HG02943 (cell line): ENCODE results near the gene EMC8.
A peak's percentile ranks its signal among the peaks of the same experiment; 100 is the strongest.

Experiments
- ATAC-seq: cut with Tn5 transposase; IDR thresholded peaks from one replicate; pipeline ENCODE4 v1.9.1; 2021; ENCODE audit warnings: mild to moderate bottlenecking, low read depth, moderate library complexity; ENCODE audit not compliant: unreplicated experiment

The EMC8 gene

DNA sequence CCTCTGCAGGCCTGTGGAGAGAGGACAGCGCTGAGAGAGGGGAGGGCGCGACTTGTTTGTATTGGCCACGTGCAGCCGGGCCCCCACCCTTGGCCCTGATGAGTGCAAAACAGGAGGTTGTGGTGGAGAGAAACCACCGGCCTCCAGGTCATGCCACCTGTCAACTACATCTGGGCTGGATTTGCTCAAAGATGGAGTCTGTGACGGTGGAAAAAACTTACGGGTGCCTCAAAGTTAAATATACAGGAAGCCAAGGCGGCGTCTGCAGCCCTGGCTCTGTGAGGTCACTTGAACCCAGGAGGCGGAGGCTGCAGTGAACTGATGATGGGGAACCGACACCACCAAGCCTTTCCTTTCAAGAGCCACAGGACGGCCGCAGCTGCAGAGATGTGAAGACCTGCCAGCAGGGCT lies 64.1 kb downstream of the EMC8 start:
- peak; percentile 81 for ATAC-seq

DNA sequence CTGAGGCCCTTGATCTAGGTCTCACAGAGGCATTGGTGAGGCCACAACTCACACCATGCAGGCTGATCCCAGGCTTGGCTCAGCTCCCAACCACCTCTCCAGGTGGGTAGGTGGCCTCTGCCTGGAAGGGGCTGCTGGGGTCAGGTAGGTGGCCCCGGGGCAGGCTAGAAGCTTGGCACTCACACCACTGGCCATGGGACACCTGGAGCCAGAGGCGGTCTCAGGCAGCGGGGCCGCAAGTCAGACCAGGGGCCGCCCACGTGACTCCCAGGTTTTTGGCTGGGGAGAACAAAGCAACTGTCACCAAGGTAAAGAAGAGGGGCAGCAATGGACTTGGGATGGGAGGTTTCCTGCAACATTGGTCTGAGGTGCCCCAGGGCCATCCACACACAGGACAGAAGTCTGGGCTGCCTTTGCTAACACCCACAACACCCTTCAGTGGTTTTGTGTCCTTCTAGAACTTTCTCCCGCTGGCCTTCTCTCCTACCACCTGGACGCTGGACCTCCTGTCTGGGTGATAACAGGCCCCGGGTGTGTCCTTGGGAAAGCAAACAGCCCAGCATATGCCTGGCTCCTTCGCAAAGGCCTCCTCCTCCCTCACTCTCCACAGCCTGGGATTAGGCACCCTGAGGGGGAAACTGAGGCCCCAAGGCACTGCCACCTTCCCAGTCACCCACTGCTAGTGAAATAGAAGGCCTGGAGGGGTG lies 64.9 kb downstream of the EMC8 start:
- ATAC-seq, result no peak

DNA sequence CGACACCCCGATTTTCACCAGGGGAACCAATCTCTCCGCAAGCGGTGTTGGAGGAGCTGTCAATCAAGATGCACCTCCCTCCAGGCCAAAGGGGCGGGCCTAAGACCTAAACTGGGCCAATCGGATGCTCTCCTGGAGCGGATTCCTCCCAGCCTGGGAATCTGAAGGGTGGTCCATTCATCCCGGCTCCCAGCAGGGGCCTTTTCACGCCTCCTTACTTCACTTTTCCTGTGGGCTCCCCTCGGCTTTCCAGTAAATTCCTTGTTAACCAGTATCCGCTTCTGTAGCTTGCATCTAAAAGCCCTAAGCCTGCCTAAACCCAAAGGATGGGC lies 65.5 kb downstream of the EMC8 start:
- no peak for ATAC-seq

DNA sequence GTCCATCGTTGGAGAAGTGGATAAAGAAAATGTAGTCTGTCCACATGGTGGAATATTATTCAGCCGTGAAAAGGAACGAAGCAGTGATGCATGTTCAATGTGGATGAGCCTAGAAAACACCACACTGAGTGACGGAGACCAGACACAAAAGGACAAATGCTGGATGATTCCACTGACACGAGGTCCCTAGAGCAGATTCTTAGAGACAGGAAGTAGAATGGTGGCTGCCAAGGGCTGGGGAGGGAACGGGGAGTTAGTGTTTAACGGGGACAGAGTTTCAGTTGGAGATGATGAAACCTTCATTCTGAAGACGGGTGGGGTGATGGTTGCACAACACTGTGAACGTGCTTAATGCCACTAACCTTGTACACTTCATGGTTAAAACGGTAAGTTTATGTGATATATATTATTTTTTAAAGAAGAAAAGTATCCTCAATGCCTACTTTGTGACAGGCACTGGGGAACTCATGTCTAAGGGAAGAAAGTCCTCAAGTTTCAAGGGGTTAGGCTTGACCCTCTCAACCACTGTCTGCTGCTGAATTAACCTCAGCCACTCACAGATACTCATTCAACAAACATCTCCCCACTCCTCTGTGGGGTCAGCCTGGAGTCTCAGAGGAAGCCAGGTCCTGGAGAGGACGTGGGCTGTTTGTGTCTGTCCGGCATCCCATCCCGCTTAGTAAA lies 66.0 kb downstream of the EMC8 start:
- ATAC-seq, result no peak

DNA sequence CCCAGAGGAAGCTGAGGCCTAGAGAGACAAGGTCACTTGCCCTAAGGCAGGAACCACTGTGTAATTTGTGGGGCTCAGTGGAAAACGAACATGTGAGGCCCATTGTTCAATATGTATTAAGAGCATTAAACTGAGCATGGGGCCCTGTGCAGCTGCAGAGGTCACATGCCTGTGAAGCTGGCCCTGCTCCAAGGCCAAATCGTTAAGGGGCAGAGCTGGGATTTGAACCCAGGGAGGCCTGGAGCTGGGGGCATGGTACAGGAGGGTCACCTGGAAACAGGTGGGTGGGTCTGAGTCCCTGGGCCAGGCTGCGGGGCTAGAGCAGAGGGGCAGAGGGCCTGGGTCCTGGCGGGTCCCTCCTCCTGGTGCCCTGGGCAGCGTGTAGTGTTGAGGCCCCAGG lies 68.2 kb downstream of the EMC8 start:
- ATAC-seq, result no peak

DNA sequence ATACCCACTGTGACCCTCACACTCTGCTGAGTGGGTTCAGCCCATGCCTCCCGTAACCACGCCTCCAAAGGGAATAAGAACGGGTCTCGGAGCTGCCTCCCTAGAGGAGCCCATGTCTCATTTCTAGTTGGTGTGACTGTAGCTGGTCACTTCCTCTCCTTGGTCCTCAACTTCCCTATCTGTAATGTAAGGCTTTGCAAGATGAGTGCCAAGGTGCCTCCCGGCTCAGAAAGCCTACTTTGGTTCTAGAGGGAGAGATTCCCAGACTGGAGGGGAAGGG lies 69.2 kb downstream of the EMC8 start:
- no peak for ATAC-seq

DNA sequence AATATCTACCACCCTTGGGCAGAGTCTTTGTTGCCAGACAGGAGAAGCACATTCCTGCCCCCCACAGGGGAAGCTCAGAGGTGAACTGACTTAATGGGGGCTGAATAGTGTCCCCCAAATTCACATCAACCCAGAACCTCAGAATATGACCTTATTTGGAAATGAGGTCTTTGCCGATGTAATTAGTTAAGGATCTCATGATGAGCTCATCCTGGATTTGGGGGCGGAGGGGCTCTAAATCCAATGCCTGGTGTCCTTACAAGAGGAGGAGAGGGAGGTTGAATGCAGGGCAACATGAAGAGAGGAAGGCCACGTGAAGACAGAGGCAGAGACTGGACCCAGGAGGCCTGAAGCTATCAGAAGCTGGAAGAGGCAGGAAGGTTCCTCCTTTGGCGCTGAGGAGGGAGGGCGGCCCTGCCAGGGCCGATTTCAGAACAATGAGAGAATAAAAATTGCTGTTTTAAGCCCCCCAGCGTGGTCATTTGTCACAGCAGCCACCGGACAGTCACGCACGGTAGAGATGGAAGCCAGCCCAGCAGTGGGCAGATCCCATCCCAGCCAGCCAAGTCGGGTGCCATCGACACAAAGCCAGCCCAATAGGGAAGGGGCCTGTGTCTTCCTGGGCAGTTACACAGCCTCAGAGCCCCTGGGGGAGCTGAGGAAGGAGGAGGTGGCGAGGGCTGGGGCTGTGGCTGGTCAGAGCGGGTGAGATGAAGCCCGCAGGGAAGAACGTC lies 69.7 kb downstream of the EMC8 start:
- no peak for ATAC-seq

DNA sequence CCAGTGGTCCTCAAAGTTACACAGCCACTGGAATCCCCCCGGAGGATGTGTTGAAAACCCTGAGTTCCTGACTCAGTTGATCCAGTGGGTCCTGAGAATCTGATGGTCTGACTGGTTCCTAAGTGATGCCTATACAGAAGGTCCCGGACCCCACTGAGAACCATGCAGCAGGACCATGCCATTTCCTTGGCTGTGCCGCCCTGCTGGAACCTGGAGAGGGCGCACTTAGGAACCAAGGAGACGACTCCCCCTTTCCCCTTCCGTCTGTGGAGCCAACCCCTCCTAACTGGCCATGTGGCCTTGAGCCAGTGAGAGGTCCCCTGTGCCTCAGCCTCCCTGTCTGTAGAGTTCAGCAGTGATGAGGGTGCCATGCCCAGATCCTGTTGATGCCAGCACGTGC lies 70.5 kb downstream of the EMC8 start:
- ATAC-seq, result no peak
